Skin of body (tissue), 2 donors: ENCODE measurements around the gene HHAT. TPM values are rescaled to one million over a fixed set of nuclear protein-coding genes. Genes with fewer than 3 reads are reported as not detected.

Experiments used
- DNase-seq: peaks from one replicate; lab custom pipeline; 2025; lab: John Stamatoyannopoulos, UW
- total RNA-seq: library from RNA; depleted of rRNA; stranded (reverse); fragments of >200 nt; gene quantifications from one replicate; pipeline ENCODE4 v1.2.3, GENCODE V29; 2014

The HHAT gene
- total RNA-seq, 1 donor from 2014 or later, result 6.8 TPM

DNA sequence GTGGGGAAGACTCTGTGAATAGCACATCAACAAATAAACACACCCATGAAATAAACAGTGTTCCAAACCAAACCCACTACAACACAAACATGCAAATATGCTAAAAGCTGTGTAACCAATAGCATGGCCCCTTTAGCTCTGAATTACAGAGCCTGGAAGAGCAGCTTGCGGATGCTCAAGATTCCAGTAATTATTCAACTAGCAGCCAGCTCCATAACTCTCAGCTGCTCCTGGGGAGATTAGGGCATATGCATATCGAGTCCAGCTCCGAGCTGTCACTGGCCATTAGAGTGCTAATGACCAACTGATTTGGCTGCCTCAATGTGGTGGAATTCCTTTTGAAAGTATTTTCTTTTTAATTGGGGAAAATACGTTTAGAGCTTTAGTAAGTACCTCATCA is 207.1 kb downstream of the HHAT start:
- DNase-seq, result no peak

DNA sequence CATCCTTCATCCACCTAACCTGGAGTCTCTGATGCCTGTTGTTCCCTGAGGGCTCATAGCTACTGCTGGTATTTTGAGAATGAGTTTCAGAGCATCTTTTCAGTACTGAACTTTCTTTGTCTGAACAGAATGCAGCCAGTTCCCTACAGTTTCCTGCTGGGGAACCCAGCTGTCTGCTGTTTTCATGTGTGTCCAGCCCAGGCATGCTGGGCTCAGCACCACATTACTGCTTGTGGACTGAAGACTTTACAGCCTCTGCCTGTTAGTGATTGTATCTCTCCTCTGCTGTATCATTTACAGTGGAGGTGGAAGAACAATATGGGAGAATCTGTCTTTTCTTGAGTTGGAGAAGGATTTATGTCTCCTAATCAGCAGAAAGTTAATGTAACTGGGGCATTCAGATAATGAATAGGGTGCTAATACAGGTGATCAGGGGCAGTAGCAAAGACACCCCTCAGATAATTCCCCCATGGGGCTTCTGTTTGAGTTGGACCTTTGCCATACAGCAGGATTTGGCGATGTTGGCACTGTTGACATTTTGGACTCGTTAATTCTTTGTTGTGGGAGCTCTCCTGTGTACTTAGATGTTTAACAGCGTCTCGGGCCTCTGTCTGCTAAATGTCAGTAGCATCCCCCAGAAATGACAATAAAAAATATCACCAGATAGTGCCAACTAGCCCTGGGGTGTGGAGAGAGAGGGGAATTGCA is 207.7 kb downstream of the HHAT start:
- no peak for DNase-seq

- no peak for DNase-seq
These were observed 211.6 kb downstream of the HHAT start for GRCh38 chr1:210540288-210540687.

- no peak for DNase-seq
These were observed 213.1 kb downstream of the HHAT start for GRCh38 chr1:210541680-210542358.

GRCh38 chr1:210551899-210552298 is 223.2 kb downstream of the HHAT start:
- DNase-seq, result no peak

GRCh38 chr1:210553711-210554110 is 225.0 kb downstream of the HHAT start:
- DNase-seq, result no peak

DNA sequence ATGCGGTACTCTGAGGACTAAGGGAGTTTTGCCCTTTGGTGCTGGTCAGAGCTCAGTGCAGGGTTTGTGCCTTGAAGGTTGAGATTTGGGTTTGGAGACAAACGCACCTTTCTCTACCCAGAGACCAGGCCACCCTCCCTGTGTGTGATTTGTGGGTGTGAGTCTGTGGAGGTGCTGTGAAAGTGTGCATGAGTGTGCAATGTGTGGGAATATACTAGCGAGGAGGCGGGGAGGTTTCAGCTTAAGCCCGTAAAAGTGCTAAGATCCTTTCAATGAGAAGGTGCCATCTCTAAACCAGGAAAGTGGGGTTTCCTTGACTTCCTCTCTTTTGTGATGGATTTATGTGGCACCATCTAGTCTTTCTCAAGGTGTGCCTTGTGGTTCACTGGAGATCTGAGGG is 225.7 kb downstream of the HHAT start:
- no peak for DNase-seq

DNA sequence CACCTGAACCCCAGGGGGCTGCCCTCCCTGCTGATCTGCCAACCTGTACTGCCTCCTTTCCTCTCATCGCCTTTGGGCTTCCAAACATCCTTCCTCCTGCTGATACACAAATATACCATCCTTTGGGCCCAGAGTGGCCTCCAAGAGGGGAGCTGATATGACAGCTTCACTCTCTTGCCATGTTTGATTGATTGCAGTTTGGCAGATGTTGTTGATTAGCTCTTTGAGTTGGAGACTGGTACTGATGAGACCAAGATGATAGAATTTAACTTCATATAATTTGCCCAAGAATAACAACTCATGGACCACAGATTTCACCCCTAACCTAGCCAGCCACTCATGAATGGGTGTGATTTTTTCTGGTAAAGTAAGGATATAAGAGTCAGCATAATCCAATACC is 227.8 kb downstream of the HHAT start:
- no peak for DNase-seq

GRCh38 chr1:210557426-210558077 is 228.8 kb downstream of the HHAT start:
- DNase-seq, result no peak

DNA sequence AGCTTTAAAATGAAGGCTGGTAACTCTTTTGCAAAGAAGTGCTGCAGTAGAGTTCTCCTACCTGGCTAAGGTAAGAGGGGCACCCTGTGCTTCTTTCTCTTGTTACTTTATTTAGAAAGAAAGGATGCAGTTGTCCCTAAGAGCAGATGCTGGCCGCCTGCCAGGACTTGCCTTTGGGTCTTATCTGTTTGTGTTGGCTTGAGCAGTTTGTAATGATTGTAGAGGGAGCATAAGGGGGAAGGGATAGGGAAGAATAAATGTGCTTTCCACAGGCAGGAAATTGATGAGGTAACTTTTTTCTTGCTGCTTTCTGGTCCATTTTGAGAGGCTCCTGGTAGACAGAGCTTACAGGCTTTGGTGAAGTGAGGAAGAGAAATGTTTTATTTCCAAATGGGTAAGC is 229.6 kb downstream of the HHAT start:
- DNase-seq, result no peak

DNA sequence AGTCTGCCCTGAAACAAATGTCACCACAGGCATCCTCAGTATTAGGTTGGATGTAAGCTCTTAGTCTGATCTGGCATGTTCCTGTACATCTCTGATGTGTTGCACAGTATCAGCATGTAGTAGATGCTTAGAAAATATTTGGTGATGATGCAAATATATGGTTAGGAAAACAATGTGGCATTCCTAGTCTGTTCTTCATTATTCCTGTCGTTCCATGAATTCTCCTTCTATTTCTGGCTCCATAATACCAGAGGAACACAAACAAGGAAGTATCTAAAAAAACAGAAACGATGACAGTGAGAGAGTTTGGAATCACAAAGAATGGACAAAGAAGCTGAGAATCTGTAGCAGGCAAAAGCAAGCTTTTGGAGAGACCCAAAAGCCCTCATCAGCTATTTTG is 236.6 kb downstream of the HHAT start:
- DNase-seq, result no peak

GRCh38 chr1:210568631-210569030 is 239.9 kb downstream of the HHAT start:
- DNase-seq, result no peak

- DNase-seq, result no peak
These were observed 241.4 kb downstream of the HHAT start for GRCh38 chr1:210570116-210570515.

- no peak for DNase-seq
These were observed 242.9 kb downstream of the HHAT start for GRCh38 chr1:210571356-210572284.

DNA sequence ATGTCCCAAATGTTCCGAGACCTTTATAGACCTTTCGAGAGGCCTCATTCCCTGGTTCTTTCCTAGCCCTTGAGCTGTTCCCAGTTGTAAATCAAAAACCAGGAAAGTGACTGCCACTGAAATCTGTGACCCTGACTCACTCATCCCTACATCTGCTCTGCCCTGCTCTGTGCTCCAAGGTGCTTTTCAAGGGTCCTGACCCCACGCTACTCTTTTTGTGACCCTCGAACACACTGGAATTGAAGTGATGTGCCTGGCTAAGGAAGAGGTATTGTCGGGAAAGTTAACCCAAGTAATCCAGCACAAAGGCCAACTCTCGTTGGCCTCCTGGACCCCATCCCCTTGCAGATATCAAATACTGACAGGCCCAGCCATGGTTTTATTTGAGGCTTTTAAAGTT is 244.4 kb downstream of the HHAT start:
- DNase-seq, result no peak

GRCh38 chr1:210582205-210582970 is 253.7 kb downstream of the HHAT start:
- DNase-seq, result no peak

DNA sequence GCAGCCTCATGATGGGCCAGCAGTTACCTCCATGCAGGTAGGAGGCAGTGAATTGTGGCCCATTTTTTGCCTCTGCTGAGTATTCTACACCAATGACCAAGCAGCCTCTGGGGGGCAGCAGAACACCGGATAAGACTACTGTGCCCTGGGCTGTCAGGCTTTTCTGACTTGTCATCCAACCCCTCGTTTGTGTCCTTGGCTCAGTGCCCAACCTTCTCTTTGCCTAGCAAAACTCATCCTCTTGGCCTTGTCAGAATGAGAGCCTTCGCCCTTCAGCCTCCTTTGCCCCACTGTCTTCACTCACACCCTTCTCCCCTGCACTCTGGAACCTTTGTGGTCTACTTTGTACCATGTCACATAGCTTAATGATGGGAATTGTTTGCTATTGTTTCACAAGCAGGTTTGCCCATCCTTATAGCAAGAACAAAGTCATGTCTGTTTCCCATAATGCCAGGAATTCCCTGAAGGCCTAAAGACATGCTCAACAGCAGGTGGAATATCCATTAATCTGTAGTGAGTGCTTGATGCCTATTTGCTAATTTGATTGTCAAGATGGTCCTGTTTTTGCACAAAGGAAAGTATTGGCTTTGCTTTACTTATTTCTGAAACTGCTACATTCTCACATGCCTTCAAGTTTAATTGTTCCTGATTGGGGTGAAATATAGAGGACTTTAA is 255.9 kb downstream of the HHAT start:
- DNase-seq, result peak; percentile 79

GRCh38 chr1:210586771-210587170 is 258.1 kb downstream of the HHAT start:
- no peak for DNase-seq

- DNase-seq, result no peak
These were observed 258.9 kb downstream of the HHAT start for GRCh38 chr1:210587566-210587965.

GRCh38 chr1:210588357-210588756 is 259.7 kb downstream of the HHAT start:
- no peak for DNase-seq
